Neuronal stem cell (in vitro differentiated cells): Measurements from ENCODE around the gene ATF6B.

Experiments used
- DNase-seq: peaks from one replicate; pipeline ENCODE4 v3.0.0-alpha.2; 2013; ENCODE audit warnings: low spot score
- H2AFZ ChIP-seq: one replicate; pipeline ENCODE4 v1.6.1; 2013; ENCODE audit warnings: mild to moderate bottlenecking, low read length, inconsistent platforms
- H2AK5ac ChIP-seq: 2 replicates; pipeline ENCODE4 v1.6.1; 2013; ENCODE audit warnings: low read depth, mild to moderate bottlenecking, inconsistent platforms, low read length, moderate library complexity, mixed read lengths
- H2BK120ac ChIP-seq: 2 replicates; pipeline ENCODE4 v1.6.1; 2013; ENCODE audit warnings: low read depth, mild to moderate bottlenecking, inconsistent platforms, low read length, moderate library complexity, mixed read lengths
- H2BK12ac ChIP-seq: one replicate; pipeline ENCODE4 v1.6.1; 2013; ENCODE audit warnings: low read length, inconsistent platforms
- H2BK15ac ChIP-seq: 2 replicates; pipeline ENCODE4 v1.6.1; 2013; ENCODE audit warnings: mild to moderate bottlenecking, low read length, inconsistent platforms, mixed read lengths
- H2BK5ac ChIP-seq: one replicate; pipeline ENCODE4 v1.6.1; 2013; ENCODE audit warnings: inconsistent platforms, mild to moderate bottlenecking, low read length, moderate library complexity
- H3K14ac ChIP-seq: one replicate; pipeline ENCODE4 v1.6.1; 2013; ENCODE audit warnings: low read length, inconsistent platforms
- H3K18ac ChIP-seq: 2 replicates; pipeline ENCODE4 v1.6.1; 2013; ENCODE audit warnings: low read length, inconsistent platforms
- H3K23ac ChIP-seq: 2 replicates; pipeline ENCODE4 v1.6.1; 2013; ENCODE audit warnings: low read depth, mild to moderate bottlenecking, mixed read lengths, low read length, inconsistent platforms; ENCODE audit not compliant: poor library complexity
- H3K27ac ChIP-seq: replicated peaks from 3 replicates; pipeline ENCODE4 v1.5.1; 2013; ENCODE audit warnings: low read length, inconsistent platforms
- H3K27me3 ChIP-seq, 3 experiments: 2 replicates each; pipeline ENCODE4 v1.6.1; 2013; ENCODE audit warnings: low read length in 3 of 3, mild to moderate bottlenecking in 2 of 3, inconsistent platforms in 1 of 3, low read depth in 1 of 3, mixed read lengths in 1 of 3, moderate library complexity in 1 of 3; ENCODE audit not compliant: control insufficient read depth in 3 of 3, insufficient read depth in 3 of 3
- H3K36me3 ChIP-seq, 2 donors: replicated peaks in 1 of 2; 2 replicates each; pipeline ENCODE4 v1.6.1; 2013; ENCODE audit warnings: low read length in 2 of 2; ENCODE audit not compliant: control insufficient read depth in 2 of 2, insufficient read depth in 2 of 2
- H3K4ac ChIP-seq: 2 replicates; pipeline ENCODE4 v1.6.1; 2013; ENCODE audit warnings: inconsistent platforms, mild to moderate bottlenecking, low read length, moderate library complexity
- H3K4me1 ChIP-seq, 2 donors: 1 replicate in 1 of 2; 2 replicates in 1 of 2; pipeline ENCODE4 v1.6.1; 2013; ENCODE audit warnings: low read length in 2 of 2, low read depth in 1 of 2; ENCODE audit not compliant: control insufficient read depth in 2 of 2, insufficient read depth in 1 of 2
- H3K4me2 ChIP-seq: one replicate; pipeline ENCODE4 v1.6.1; 2013; ENCODE audit warnings: mild to moderate bottlenecking, low read length, inconsistent platforms; ENCODE audit not compliant: insufficient read depth, poor library complexity, severe bottlenecking
- H3K4me3 ChIP-seq, 2 donors: 2 replicates each; pipeline ENCODE4 v1.5.1; 2013; ENCODE audit warnings: low read length in 2 of 2, mild to moderate bottlenecking in 2 of 2, inconsistent platforms in 1 of 2, moderate library complexity in 1 of 2
- H3K79me1 ChIP-seq: one replicate; pipeline ENCODE4 v1.6.1; 2013; ENCODE audit warnings: low read depth, mild to moderate bottlenecking, inconsistent platforms, low read length, moderate library complexity
- H3K9ac ChIP-seq: one replicate; pipeline ENCODE4 v1.6.1; 2013; ENCODE audit warnings: mild to moderate bottlenecking, low read depth, low read length, inconsistent platforms; ENCODE audit not compliant: poor library complexity
- H3K9me3 ChIP-seq, 2 donors: replicated peaks in 1 of 2; 2 replicates each; pipeline versions ENCODE3 to v1.6.1; 2013; ENCODE audit warnings: low read length in 2 of 2, mild to moderate bottlenecking in 2 of 2, inconsistent platforms in 1 of 2, low read depth in 1 of 2, mixed read lengths in 1 of 2, moderate library complexity in 1 of 2; ENCODE audit not compliant: control insufficient read depth in 2 of 2, insufficient read depth in 1 of 2
- H4K8ac ChIP-seq: one replicate; pipeline ENCODE4 v1.6.1; 2013; ENCODE audit warnings: low read depth, mild to moderate bottlenecking, inconsistent platforms, low read length, moderate library complexity
- H4K91ac ChIP-seq: one replicate; pipeline ENCODE4 v1.6.1; 2013; ENCODE audit warnings: low read length, low read depth, mild to moderate bottlenecking, inconsistent platforms; ENCODE audit not compliant: poor library complexity
- WGBS, 2 donors: extraction: QIAGEN DNeasy Blood & Tissue Kit; methylation state at CpG; one replicate each; pipeline ENCODE4 v1.1.7; 2013; ENCODE audit warnings: missing lambda C conversion rate in 2 of 2, mixed read lengths in 1 of 2; ENCODE audit not compliant: insufficient read length in 2 of 2, insufficient replicate concordance in 1 of 2; ENCODE audit errors: extremely low coverage in 2 of 2; 5-methylcytosine and 5-hydroxymethylcytosine counted together

Gene ATF6B

DNA sequence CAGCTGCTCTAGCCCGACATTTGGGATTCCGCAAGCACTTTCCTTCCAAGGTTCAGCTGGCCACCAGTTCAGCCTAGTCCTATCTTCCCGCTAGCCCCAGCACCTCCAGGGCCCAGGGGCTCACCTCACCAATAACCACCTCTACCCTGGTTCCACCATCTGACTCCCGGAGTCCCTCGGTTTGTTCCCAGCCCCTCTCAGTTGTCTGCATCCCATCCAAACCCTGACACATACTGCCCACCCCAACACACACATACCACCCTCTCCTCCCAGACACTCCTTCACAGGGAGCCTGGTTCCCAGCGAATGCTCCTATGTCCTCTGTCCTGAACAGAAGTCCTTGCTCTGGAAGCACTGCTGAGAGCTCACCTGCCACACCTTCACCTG is 19.3 kb downstream of the ATF6B start:
- no peak overlapping the region for H2BK120ac ChIP-seq
- H2AFZ ChIP-seq = no peak overlapping the region
- peaks cover 0 to 7% of the 10 kb centered on the region in 2 donors for H3K36me3 ChIP-seq
- peak overlapping the region; percentile 30 for H2AK5ac ChIP-seq
- no peak overlapping the region for H3K4me2 ChIP-seq
- no peak overlapping the region for H3K23ac ChIP-seq
- peaks cover 0 to 16% (median 11%) of the 10 kb centered on the region in 3 experiments for H3K27me3 ChIP-seq
- peak overlapping the region; percentile 24 for H2BK15ac ChIP-seq
- H3K14ac ChIP-seq = no peak overlapping the region
- peaks cover 0 to 2% of the 10 kb centered on the region in 2 donors for H3K9me3 ChIP-seq
- no peaks in the 10 kb centered on the region for H3K79me1 ChIP-seq
- H2BK12ac ChIP-seq = no peak overlapping the region
- H3K4me3 ChIP-seq = peak overlapping the region in 1 of 2 donors; percentile 22
- H3K4ac ChIP-seq = no peak overlapping the region
- no peak for DNase-seq
- H3K27ac ChIP-seq = no peak overlapping the region
- no CpG with 5 or more reads among the region's 6 CpGs for WGBS, 2 donors
- H3K4me1 ChIP-seq = peaks cover 15 to 22% of the 10 kb centered on the region in 2 donors
- peak overlapping the region; percentile 8 for H4K91ac ChIP-seq
- no peak overlapping the region for H2BK5ac ChIP-seq
- no peak overlapping the region for H4K8ac ChIP-seq
- no peak overlapping the region for H3K9ac ChIP-seq
- H3K18ac ChIP-seq = peak overlapping the region; percentile 25

DNA sequence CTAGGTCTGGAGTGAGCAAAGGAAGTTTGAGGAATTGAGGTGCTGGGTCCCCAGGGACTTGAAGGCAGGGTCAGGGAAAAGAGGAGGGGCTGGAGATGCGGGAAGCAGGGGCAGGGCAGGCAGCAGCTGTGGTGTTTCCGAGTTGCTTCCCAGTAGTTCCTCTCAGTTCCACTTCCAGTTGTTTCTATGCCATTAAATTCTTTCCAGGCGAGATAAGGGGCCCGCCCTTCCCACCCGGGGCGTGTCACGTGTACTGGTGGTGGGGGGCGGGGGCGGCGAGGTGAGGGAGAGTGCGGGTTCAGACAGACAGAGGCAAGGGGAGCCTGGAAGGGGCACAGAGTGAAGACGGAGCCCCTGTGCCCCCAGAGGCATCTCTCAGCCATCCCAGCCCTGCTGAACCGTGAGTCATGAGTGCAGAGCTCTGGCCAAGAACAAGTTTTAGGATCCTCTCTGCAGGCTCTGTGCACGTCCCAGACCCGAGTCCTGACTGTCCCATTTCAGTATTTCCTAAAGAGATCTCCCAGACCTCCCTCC is 19.9 kb downstream of the ATF6B start:
- H3K23ac ChIP-seq = no peak overlapping the region
- H2BK15ac ChIP-seq = peak overlapping the region; percentile 24
- no peak for DNase-seq
- no peaks in the 10 kb centered on the region for H3K79me1 ChIP-seq
- peaks cover 15 to 20% of the 10 kb centered on the region in 2 donors for H3K4me1 ChIP-seq
- no peak overlapping the region for H3K14ac ChIP-seq
- H2BK12ac ChIP-seq = no peak overlapping the region
- WGBS, 2 donors = no CpG with 5 or more reads among the region's 15 CpGs
- no peak overlapping the region for H3K4me3 ChIP-seq
- peaks cover 0 to under 1% of the 10 kb centered on the region in 2 donors for H3K9me3 ChIP-seq
- peak overlapping the region; percentile 25 for H3K18ac ChIP-seq
- H3K4ac ChIP-seq = no peak overlapping the region
- H2BK120ac ChIP-seq = no peak overlapping the region
- H2AFZ ChIP-seq = peak overlapping the region; percentile 15
- H4K8ac ChIP-seq = no peak overlapping the region
- peak overlapping the region; percentile 9 for H3K9ac ChIP-seq
- H4K91ac ChIP-seq = peak overlapping the region; percentile 8
- H3K4me2 ChIP-seq = no peak overlapping the region
- peaks cover 0 to 16% (median 11%) of the 10 kb centered on the region in 3 experiments for H3K27me3 ChIP-seq
- no peak overlapping the region for H2BK5ac ChIP-seq
- no peak overlapping the region for H3K27ac ChIP-seq
- H2AK5ac ChIP-seq = peak overlapping the region; percentile 30
- H3K36me3 ChIP-seq = peaks cover 0 to 4% of the 10 kb centered on the region in 2 donors

DNA sequence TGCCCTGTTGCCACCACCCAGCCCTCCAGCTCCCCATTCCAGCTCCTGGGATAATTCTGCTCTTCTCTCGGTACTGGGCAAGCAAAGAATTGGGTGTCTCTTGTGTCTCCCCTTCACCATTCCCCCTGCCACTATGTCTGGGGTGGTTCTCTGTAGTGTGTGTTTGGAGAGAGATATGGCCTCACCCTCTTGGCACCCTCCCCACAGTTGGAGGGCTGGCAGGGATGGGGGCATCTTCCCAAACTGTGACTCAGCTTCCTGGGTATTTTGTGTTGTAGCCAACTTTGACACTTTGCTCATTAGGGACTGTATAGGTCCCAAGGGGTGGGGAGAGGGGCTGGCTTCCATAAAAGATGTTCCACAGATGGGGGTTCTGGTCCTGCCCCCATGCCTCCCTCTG is 20.6 kb downstream of the ATF6B start:
- Histone ChIP-seq H3K23ac (no peak overlapping the region), H3K14ac (no peak overlapping the region), H2BK120ac (no peak overlapping the region), H3K4ac (no peak overlapping the region), H4K91ac (no peak overlapping the region), H2BK5ac (no peak overlapping the region), H2AK5ac (no peak overlapping the region), H3K9me3 (no peaks in the 10 kb centered on the region), H2BK15ac (no peak overlapping the region), H3K4me1 (peaks cover 12 to 18% of the 10 kb centered on the region in 2 donors), H2AFZ (no peak overlapping the region), H3K27me3 (peaks cover 0 to 16% (median 11%) of the 10 kb centered on the region in 3 experiments), H3K36me3 (peaks cover 0 to 3% of the 10 kb centered on the region in 2 donors), H3K79me1 (no peaks in the 10 kb centered on the region), H4K8ac (no peak overlapping the region), H3K9ac (no peak overlapping the region), H3K18ac (no peak overlapping the region), H3K27ac (no peak overlapping the region), H2BK12ac (no peak overlapping the region), H3K4me3 (peak overlapping the region in 1 of 2 donors; percentile 9), H3K4me2 (no peak overlapping the region)
- no CpG with 5 or more reads among the region's 1 CpG for WGBS, 2 donors
- no peak for DNase-seq

DNA sequence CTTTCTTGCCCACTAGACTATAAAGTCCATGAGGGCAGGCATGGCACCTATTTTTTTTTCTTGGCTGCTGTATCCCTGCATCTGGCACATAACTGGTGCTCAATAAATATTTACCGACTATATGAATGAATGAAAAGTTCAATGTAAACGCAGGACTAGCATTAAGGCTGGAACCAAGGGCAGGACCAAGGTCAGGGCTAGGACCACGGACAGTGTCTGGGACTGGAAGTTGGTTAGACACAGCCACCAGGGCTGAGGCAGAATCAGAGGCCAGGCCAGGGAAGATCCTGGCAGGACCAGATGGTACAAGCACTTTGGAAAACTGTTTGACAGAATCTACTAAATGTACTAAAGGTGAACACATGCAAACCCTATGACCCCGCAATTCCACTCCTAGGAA is 22.6 kb downstream of the ATF6B start:
- H2BK5ac ChIP-seq = no peak overlapping the region
- no peak overlapping the region for H2BK15ac ChIP-seq
- no peak overlapping the region for H2BK12ac ChIP-seq
- H3K23ac ChIP-seq = no peak overlapping the region
- no peak overlapping the region for H3K4me2 ChIP-seq
- peaks cover 0 to 3% of the 10 kb centered on the region in 2 donors for H3K36me3 ChIP-seq
- H3K14ac ChIP-seq = no peak overlapping the region
- H2AFZ ChIP-seq = no peak overlapping the region
- no CpG with 5 or more reads among the region's 4 CpGs for WGBS, 2 donors
- H3K27ac ChIP-seq = no peak overlapping the region
- H3K9ac ChIP-seq = no peak overlapping the region
- H4K8ac ChIP-seq = no peak overlapping the region
- H3K4me3 ChIP-seq = no peak overlapping the region
- no peak overlapping the region for H3K18ac ChIP-seq
- no peak for DNase-seq
- no peak overlapping the region for H2AK5ac ChIP-seq
- no peak overlapping the region for H4K91ac ChIP-seq
- no peak overlapping the region for H3K4ac ChIP-seq
- H3K9me3 ChIP-seq = no peaks in the 10 kb centered on the region
- H3K79me1 ChIP-seq = no peaks in the 10 kb centered on the region
- no peak overlapping the region for H2BK120ac ChIP-seq
- H3K27me3 ChIP-seq = peaks cover 0 to 16% (median 11%) of the 10 kb centered on the region in 3 experiments
- peaks cover 8 to 18% of the 10 kb centered on the region in 2 donors for H3K4me1 ChIP-seq
